Upper lobe of left lung (tissue), 6 donors: ENCODE results near the gene GALNT16. TPM values are rescaled to one million over a fixed set of nuclear protein-coding genes. Genes with fewer than 3 reads are reported as not detected.

ENCODE experiments used
- ATAC-seq, 2 donors: fragments of 200-7000 bp; cut with Tn5 transposase; one replicate each; pipeline ENCODE4 v1.9.1; 2022; ENCODE audit warnings: mild to moderate bottlenecking in 2 of 2, moderate library complexity in 2 of 2; ENCODE audit not compliant: low FRiP score in 2 of 2
- DNase-seq, 2 donors: peaks; one replicate each; pipeline ENCODE4 v3.0.0-alpha.2; 2019 to 2020
- H3K27ac ChIP-seq, 4 donors: fragments of 200-600 bp; sonication (generic); one replicate each; pipeline ENCODE4 v1.5.1; 2016 to 2019
- H3K27me3 ChIP-seq, 4 donors: fragments of 200-600 bp; sonication (generic); one replicate each; pipeline ENCODE4 v1.5.1; 2017 to 2019
- H3K36me3 ChIP-seq, 4 donors: fragments of 200-600 bp; sonication (generic); one replicate each; pipeline ENCODE4 v1.5.1; 2016 to 2019
- H3K4me1 ChIP-seq, 4 donors: fragments of 200-600 bp; sonication (generic); one replicate each; pipeline ENCODE4 v1.5.1; 2018 to 2019
- H3K4me3 ChIP-seq, 4 donors: fragments of 200-600 bp; sonication (generic); one replicate each; pipeline ENCODE4 v1.5.1; 2017 to 2019; ENCODE audit warnings: mild to moderate bottlenecking in 2 of 4, moderate library complexity in 1 of 4
- H3K9me3 ChIP-seq, 4 donors: fragments of 200-600 bp; sonication (generic); one replicate each; pipeline ENCODE4 v1.5.1; 2018 to 2019
- CTCF ChIP-seq, 6 experiments: fragments of 450-650 bp in 4 of 6; fragments of 200-600 bp in 2 of 6; sonication (generic) in 2 of 6; IDR thresholded peaks; one replicate each; pipeline ENCODE4 v1.5.1; 2016 to 2019; ENCODE audit warnings: antibody characterized with exemption in 6 of 6
- EP300 ChIP-seq, 4 donors: sonication (generic); formaldehyde crosslinking; IDR thresholded peaks; one replicate each; pipeline ENCODE4 v1.5.1; 2017; ENCODE audit warnings: antibody characterized with exemption in 4 of 4, control low read depth in 2 of 4
- POLR2A ChIP-seq, 4 donors: fragments of 450-650 bp; IDR thresholded peaks; one replicate each; pipeline ENCODE4 v1.5.1; 2016 to 2017; ENCODE audit warnings: antibody characterized with exemption in 4 of 4, mild to moderate bottlenecking in 2 of 4
- POLR2AphosphoS5 ChIP-seq, 2 donors: sonication (generic); formaldehyde crosslinking; IDR thresholded peaks; one replicate each; pipeline ENCODE4 v1.5.1; 2017; ENCODE audit warnings: antibody characterized with exemption in 2 of 2
- WGBS, 2 donors: methylation state at CpG; one replicate each; pipeline ENCODE4 v1.1.5; 2017 to 2018; 5-methylcytosine and 5-hydroxymethylcytosine counted together
- total RNA-seq, 6 donors: library from RNA; depleted of rRNA in 4 of 6; stranded (reverse); fragments of >200 nt in 4 of 6; gene quantifications; one replicate each; pipeline versions ENCODE4 v1.1.0 to v1.2.1, GENCODE V29; 2016 to 2021
- donor health status: DM: no; HTN: no; CAD: no; lungs with moderate emphysema.
- donor health status: DM: no; HTN: yes; CAD: no; lungs with severe emphysema.

GALNT16 gene
- total RNA-seq, 6 donors from 2014 or later, result under 0.01 to 8.4 (median 1.3) TPM

DNA sequence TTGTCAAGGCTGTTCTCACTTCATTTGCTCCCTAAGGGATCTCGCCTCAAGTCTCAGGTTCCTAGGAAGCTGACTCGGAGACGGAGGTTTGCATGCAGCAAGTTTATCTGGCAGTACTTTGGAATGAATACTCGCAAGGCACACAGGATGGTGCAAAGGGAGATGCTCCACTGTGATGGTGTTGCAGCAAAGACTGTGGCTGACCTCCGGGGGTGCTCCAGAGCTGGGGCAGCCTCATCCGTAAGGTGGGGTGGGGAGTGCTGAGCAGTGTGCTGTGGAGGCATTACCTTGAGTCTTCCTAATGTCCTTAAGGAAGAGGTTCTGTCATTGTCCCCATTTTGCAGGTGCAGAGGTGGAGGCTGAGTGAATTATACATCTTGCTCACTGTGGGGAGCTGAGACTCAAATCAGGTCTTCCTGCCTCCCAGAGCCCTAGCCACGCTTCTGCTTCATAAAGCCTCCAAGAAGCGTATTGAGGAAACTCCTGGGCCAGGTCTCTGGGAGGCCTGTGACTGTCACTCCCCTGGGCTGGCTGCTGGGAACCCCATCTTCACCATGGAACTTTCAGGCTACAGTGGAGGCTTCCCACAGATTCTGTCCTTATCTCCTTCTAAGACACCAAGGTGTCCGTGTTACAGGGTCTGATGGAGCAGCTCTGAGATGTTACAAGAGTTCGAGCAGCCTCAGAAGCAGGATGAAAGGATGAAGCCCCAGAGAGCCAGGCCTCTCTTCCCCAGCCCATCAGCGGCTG lies 39.5 kb downstream of the GALNT16 start:
- no peak overlapping the region for H3K4me3 ChIP-seq
- H3K27me3 ChIP-seq, result no peaks in the 10 kb centered on the region
- 84 to 87% methylated on average over 8 to 11 of the region's 11 CpGs for WGBS, 2 donors
- H3K9me3 ChIP-seq, result no peaks in the 10 kb centered on the region
- DNase-seq, result no peak
- ATAC-seq, result no peak
- no peaks in the 10 kb centered on the region for H3K36me3 ChIP-seq
- TF ChIP-seq EP300 (IDR thresholded peaks at IDR 0.05) (no peak), CTCF (IDR thresholded peaks at IDR 0.05) (no peak), POLR2AphosphoS5 (IDR thresholded peaks at IDR 0.05) (no peak), POLR2A (IDR thresholded peaks at IDR 0.05) (no peak)
- no peaks in the 10 kb centered on the region for H3K4me1 ChIP-seq
- H3K27ac ChIP-seq, result no peak overlapping the region

DNA sequence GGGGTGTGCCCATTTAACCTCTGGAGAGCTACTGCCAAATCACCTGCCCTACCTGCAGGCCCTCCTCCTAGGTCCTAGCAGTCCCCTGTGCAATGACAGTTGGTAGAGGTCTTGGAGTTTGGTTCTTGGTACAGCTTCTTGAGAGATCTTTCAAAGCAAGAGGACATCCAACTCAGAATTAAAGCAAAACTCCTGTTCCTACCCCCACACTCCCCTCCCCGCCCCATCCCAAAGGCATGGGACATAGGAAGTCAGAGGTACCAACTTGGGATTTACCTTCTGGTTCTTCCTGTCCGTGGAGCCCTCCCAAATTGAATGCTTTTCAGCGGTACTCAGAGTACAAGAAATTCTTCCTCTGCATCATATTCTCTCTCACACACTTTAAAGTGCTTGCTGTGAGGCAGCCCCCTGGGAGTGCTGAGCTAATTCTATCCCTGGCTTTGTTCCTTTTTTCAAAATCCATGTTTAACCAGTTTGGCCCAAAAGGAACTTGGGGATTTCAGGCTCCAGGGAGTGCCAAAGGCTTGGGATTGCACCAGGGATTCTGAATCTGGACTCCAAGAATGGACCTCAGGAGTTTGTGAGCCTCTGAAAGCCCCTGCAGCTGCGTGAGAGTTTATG lies 40.8 kb downstream of the GALNT16 start:
- Histone ChIP-seq H3K27me3 (no peaks in the 10 kb centered on the region), H3K9me3 (no peaks in the 10 kb centered on the region), H3K27ac (no peak overlapping the region), H3K4me3 (no peak overlapping the region), H3K4me1 (no peaks in the 10 kb centered on the region), H3K36me3 (no peaks in the 10 kb centered on the region)
- 59 to 74% methylated on average over 4 of the region's 4 CpGs for WGBS, 2 donors
- no peak for TF ChIP-seq POLR2AphosphoS5 (IDR thresholded peaks at IDR 0.05)
- ATAC-seq (peak in 1 of 2 donors; percentile 28), DNase-seq (no peak)

- Histone ChIP-seq H3K36me3 (no peaks in the 10 kb centered on the region), H3K27me3 (no peaks in the 10 kb centered on the region), H3K4me3 (no peak overlapping the region), H3K9me3 (no peaks in the 10 kb centered on the region), H3K27ac (no peak overlapping the region), H3K4me1 (no peaks in the 10 kb centered on the region)
- ATAC-seq, result no peak
- DNase-seq, result no peak
- WGBS, 2 donors, result 75 to 85% methylated on average over 2 of the region's 2 CpGs
- TF ChIP-seq EP300 (IDR thresholded peaks at IDR 0.05) (no peak), POLR2AphosphoS5 (IDR thresholded peaks at IDR 0.05) (no peak), POLR2A (IDR thresholded peaks at IDR 0.05) (no peak), CTCF (IDR thresholded peaks at IDR 0.05) (no peak)
Measured at GRCh38 chr14:69303086-69303485, 43.1 kb downstream of the GALNT16 start.

GRCh38 chr14:69312608-69313007 lies 52.6 kb downstream of the GALNT16 start:
- Histone ChIP-seq H3K4me3 (no peak overlapping the region), H3K27me3 (no peaks in the 10 kb centered on the region), H3K27ac (no peak overlapping the region), H3K36me3 (no peaks in the 10 kb centered on the region), H3K9me3 (no peaks in the 10 kb centered on the region), H3K4me1 (peaks cover 0 to 5% (median 2%) of the 10 kb centered on the region in 4 donors)
- 88 to 97% methylated on average over 3 to 5 of the region's 5 CpGs for WGBS, 2 donors
- ATAC-seq, result no peak
- no peak for TF ChIP-seq EP300 (IDR thresholded peaks at IDR 0.05)
- TF ChIP-seq CTCF (IDR thresholded peaks at IDR 0.05), result no peak
- no peak for TF ChIP-seq POLR2A (IDR thresholded peaks at IDR 0.05)
- no peak for TF ChIP-seq POLR2AphosphoS5 (IDR thresholded peaks at IDR 0.05)
- no peak for DNase-seq

DNA sequence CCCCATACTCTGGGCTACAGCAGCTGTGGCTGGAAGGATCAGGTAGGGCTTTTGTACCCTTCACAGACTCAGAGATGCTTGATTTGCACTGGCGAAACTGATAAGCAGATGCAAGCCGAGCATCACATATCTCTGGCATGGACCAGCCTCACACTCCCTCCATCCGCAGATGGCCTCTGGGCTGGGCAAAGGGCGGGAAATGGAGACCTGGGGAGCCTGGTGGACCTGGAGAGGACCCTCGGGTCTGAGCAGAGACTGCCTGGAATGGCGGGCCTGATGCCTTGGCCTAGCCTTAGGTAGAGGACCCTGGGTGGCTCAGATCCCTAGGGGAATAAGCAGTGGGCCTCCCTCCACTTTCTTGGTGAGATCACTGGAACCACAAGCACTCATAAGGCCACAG lies 53.2 kb downstream of the GALNT16 start:
- 91 to 92% methylated on average over 6 of the region's 6 CpGs for WGBS, 2 donors
- H3K9me3 ChIP-seq, result no peaks in the 10 kb centered on the region
- no peaks in the 10 kb centered on the region for H3K27me3 ChIP-seq
- no peak for ATAC-seq
- H3K4me3 ChIP-seq, result no peak overlapping the region
- H3K27ac ChIP-seq, result no peak overlapping the region
- TF ChIP-seq POLR2AphosphoS5 (IDR thresholded peaks at IDR 0.05) (no peak), CTCF (IDR thresholded peaks at IDR 0.05) (no peak), EP300 (IDR thresholded peaks at IDR 0.05) (no peak), POLR2A (IDR thresholded peaks at IDR 0.05) (no peak)
- DNase-seq, result no peak
- no peaks in the 10 kb centered on the region for H3K36me3 ChIP-seq
- H3K4me1 ChIP-seq, result peaks cover 0 to 10% (median 4%) of the 10 kb centered on the region in 4 donors
